OCI-LY7 (cell line): ENCODE measurements around the gene AATF. TPM values are rescaled to one million over a fixed set of nuclear protein-coding genes. Genes with fewer than 3 reads are reported as not detected.

Experiments used
- BruUV-seq: library from RNA; stranded (reverse); fragments of 400-500 nt; replicated peaks from 2 replicates; lab custom pipeline; 2021; lab: Mats Ljungman, UMichigan
- CTCF ChIA-PET: fragments of 300-600 bp; sonication (Branson Sonifier 250); formaldehyde crosslinking; loops from one replicate; lab custom pipeline; 2022; ENCODE audit warnings: antibody characterized with exemption; ENCODE audit not compliant: unreplicated experiment; lab: Charles Lee
- POLR2A ChIA-PET: fragments of 300-600 bp; sonication (Branson Sonifier 250); formaldehyde crosslinking; loops from one replicate; lab custom pipeline; 2022; ENCODE audit warnings: antibody characterized with exemption; lab: Charles Lee
- DNase-seq: peaks from one replicate; pipeline ENCODE4 v3.0.0-alpha.2; 2015; ENCODE audit warnings: low spot score
- H2AFZ ChIP-seq: fragments of 200-600 bp; sonication (generic), shearing (Covaris generic); 2 replicates; pipeline ENCODE4 v1.6.1; 2014; ENCODE audit warnings: mild to moderate bottlenecking, antibody characterized with exemption, low read length, moderate library complexity
- H3K27ac ChIP-seq: fragments of 200-600 bp; sonication (generic); 2 replicates; pipeline ENCODE4 v1.5.1; 2014; ENCODE audit warnings: mixed run types, low read depth, mild to moderate bottlenecking, moderate library complexity, low read length, inconsistent platforms; ENCODE audit not compliant: poor library complexity, severe bottlenecking
- H3K36me3 ChIP-seq: fragments of 200-600 bp; sonication (generic); 2 replicates; pipeline ENCODE4 v1.6.1; 2014; ENCODE audit warnings: mild to moderate bottlenecking, antibody characterized with exemption, low read length, moderate library complexity, mixed read lengths; ENCODE audit not compliant: insufficient read depth
- H3K4me1 ChIP-seq: fragments of 200-600 bp; sonication (generic); 2 replicates; pipeline ENCODE4 v1.5.1; 2014; ENCODE audit warnings: mild to moderate bottlenecking, low read length; ENCODE audit not compliant: insufficient read depth, poor library complexity, severe bottlenecking
- H3K4me2 ChIP-seq: fragments of 200-600 bp; sonication (generic); 2 replicates; pipeline ENCODE4 v1.6.1; 2014; ENCODE audit warnings: mild to moderate bottlenecking, low read length
- H3K4me3 ChIP-seq: fragments of 200-600 bp; sonication (generic); 2 replicates; pipeline ENCODE4 v1.5.1; 2014; ENCODE audit warnings: mild to moderate bottlenecking, low read depth, low read length; ENCODE audit not compliant: poor library complexity, severe bottlenecking
- H3K79me2 ChIP-seq: fragments of 200-600 bp; sonication (generic); 2 replicates; pipeline ENCODE4 v1.6.1; 2016; ENCODE audit warnings: low read depth, mild to moderate bottlenecking, low read length, moderate library complexity, mixed read lengths; ENCODE audit not compliant: insufficient read depth
- H3K9me2 ChIP-seq: fragments of 200-600 bp; sonication (generic); 2 replicates; pipeline ENCODE4 v1.6.1; 2016; ENCODE audit warnings: mild to moderate bottlenecking, low read length, mixed read lengths; ENCODE audit not compliant: insufficient read depth
- H3K9me3 ChIP-seq: fragments of 200-600 bp; sonication (generic); 2 replicates; pipeline ENCODE4 v1.6.1; 2014; ENCODE audit warnings: mild to moderate bottlenecking, mixed run types, low read length, mixed read lengths
- H4K20me1 ChIP-seq: fragments of 200-600 bp; sonication (generic); 2 replicates; pipeline ENCODE4 v1.6.1; 2014; ENCODE audit warnings: mild to moderate bottlenecking, antibody characterized with exemption, low read length, moderate library complexity, mixed read lengths; ENCODE audit not compliant: insufficient read depth
- CTCF ChIP-seq: fragments of 200-600 bp; sonication (generic); conservative IDR thresholded peaks from 2 replicates; pipeline ENCODE4 v1.5.1; 2014; ENCODE audit warnings: mild to moderate bottlenecking, antibody characterized with exemption, low read length, moderate library complexity, mixed read lengths
- EZH2phosphoT487 ChIP-seq: fragments of 200-600 bp; sonication (generic); IDR thresholded peaks from 2 replicates; pipeline ENCODE4 v1.6.1; 2018; ENCODE audit warnings: low read depth, borderline replicate concordance, mild to moderate bottlenecking, mixed run types, antibody characterized with exemption, low read length, moderate library complexity, mixed read lengths
- intact Hi-C: fragments of 100-400 bp; cut with micrococcal nuclease; formaldehyde crosslinking; loops from one replicate; pipeline ENCODE4 v1.10.0; 2022; ENCODE audit not compliant: unreplicated experiment
- total RNA-seq, 2 experiments: library from RNA; depleted of rRNA in 1 of 2; stranded (reverse); fragments of >200 nt in 1 of 2; shearing (Covaris generic) in 1 of 2; gene quantifications; 2 replicates each; pipeline ENCODE4 v1.2.3, GENCODE V29; 2014 to 2022

Gene AATF
- total RNA-seq, 2 experiments from 2014 or later = 83.5 to 94.3 TPM

- ChIA-PET POLR2A (no interaction called here), CTCF (no interaction called here)
- H3K4me3 ChIP-seq = no peak overlapping the region
- no peaks in the 10 kb centered on the region for H3K4me1 ChIP-seq
- peaks cover 28% of the 10 kb centered on the region for H4K20me1 ChIP-seq
- H3K9me2 ChIP-seq = no peaks in the 10 kb centered on the region
- TF ChIP-seq EZH2phosphoT487 = no peak
- TF ChIP-seq CTCF = no peak
- H3K9me3 ChIP-seq = no peaks in the 10 kb centered on the region
- intact Hi-C loops = no loop called here
- no peak overlapping the region for H3K4me2 ChIP-seq
- no peak overlapping the region for H2AFZ ChIP-seq
- BruUV-seq = no TSS peak
- no peak for DNase-seq
- no peak overlapping the region for H3K27ac ChIP-seq
- H3K36me3 ChIP-seq = peaks cover 73% of the 10 kb centered on the region
- H3K79me2 ChIP-seq = peaks cover 92% of the 10 kb centered on the region; the same call in 1 of the 2 replicates
Observed at GRCh38 chr17:36972186-36972700, 23.5 kb downstream of the AATF start.

- Histone ChIP-seq H3K27ac (no peak overlapping the region), H3K4me1 (no peaks in the 10 kb centered on the region), H3K4me3 (no peak overlapping the region), H3K9me3 (no peaks in the 10 kb centered on the region), H3K9me2 (no peaks in the 10 kb centered on the region), H2AFZ (no peak overlapping the region), H4K20me1 (peaks cover 32% of the 10 kb centered on the region), H3K36me3 (peaks cover 69% of the 10 kb centered on the region), H3K4me2 (no peak overlapping the region), H3K79me2 (peaks cover 91% of the 10 kb centered on the region; the same call in 1 of the 2 replicates)
- BruUV-seq = no TSS peak
- TF ChIP-seq EZH2phosphoT487 = no peak
- TF ChIP-seq CTCF = no peak
- intact Hi-C loops = no loop called here
- POLR2A ChIA-PET = no interaction called here
- DNase-seq = no peak
- CTCF ChIA-PET = no interaction called here
Observed at GRCh38 chr17:36972905-36973304, 24.2 kb downstream of the AATF start.

GRCh38 chr17:36975922-36976515 is 27.3 kb downstream of the AATF start:
- CTCF ChIA-PET = interaction anchor here (0.5 kb wide), 1 partner anchor 397 kb away, joined by 3 read pairs; no protein-coding TSS in a partner anchor
- POLR2A ChIA-PET = interaction anchor here (0.6 kb wide), 1 partner anchor 8 kb away, joined by 4 read pairs; no protein-coding TSS in a partner anchor

More at GRCh38 chr17:36975922-36976515, 27.3 kb downstream of the AATF start:
- H3K4me2 ChIP-seq = no peak overlapping the region
- H2AFZ ChIP-seq = no peak overlapping the region
- no peak overlapping the region for H3K4me3 ChIP-seq
- H3K36me3 ChIP-seq = peaks cover 52% of the 10 kb centered on the region
- peaks cover 91% of the 10 kb centered on the region; the same call in 1 of the 2 replicates for H3K79me2 ChIP-seq
- intact Hi-C loops = no loop called here
- TF ChIP-seq EZH2phosphoT487 (no peak), CTCF (no peak)
- H4K20me1 ChIP-seq = peaks cover 38% of the 10 kb centered on the region
- H3K27ac ChIP-seq = no peak overlapping the region
- no peaks in the 10 kb centered on the region for H3K4me1 ChIP-seq
- H3K9me2 ChIP-seq = no peaks in the 10 kb centered on the region
- no peaks in the 10 kb centered on the region for H3K9me3 ChIP-seq
- DNase-seq = no peak
- BruUV-seq = no TSS peak
